ENCODE measurements around the gene EVI5.
"Not testable (repeated sequence)": the region's sequence is repeated elsewhere in the genome, so short reads cannot be mapped to it uniquely, and the experiment has no call there.

The EVI5 gene

DNA sequence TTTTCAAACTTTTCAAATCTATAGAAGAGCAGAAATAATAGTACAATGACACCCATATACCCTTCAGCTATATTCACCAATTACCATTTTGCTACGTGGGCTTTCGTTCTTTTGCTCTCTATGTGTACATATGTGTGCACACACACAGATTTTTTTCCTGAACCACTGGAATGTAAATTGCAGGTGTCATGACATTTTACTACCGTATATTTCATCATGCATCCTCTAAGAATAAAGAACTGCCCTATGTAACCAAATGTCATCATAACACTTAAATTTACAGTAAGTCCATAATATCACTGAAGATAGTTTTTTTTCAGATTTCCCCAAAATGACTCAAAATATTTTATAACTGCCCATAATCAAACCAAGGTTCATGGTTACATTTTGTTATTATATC, 209.8 kb downstream of the EVI5 start:
- no peak for DNase-seq (ENCODE audit: low spot score)

GRCh38 chr1:92572520-92572919, 212.4 kb downstream of the EVI5 start:
- no peak for DNase-seq (ENCODE audit: low spot score)

DNA sequence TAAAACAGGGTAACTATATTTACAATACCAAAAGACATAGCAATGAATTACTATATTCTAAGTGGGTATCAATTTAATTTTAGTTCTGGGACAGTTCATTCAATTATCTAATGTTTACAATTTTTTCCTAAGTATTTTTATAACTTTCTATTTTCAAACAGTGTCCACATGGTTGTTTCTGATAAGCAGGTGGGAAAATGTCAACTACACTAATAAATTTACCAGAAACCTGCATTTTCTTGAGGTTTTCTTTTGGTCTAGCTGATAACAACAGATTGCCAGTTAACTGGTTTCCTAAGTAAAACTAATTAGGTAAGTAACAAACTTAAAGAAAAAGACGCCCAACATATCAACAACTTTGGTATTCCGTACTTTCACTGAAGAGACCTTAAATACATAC, 213.3 kb downstream of the EVI5 start:
- DNase-seq (ENCODE audit: low spot score), result no peak

- DNase-seq (ENCODE audit: low spot score), result no peak
Measured at GRCh38 chr1:92567211-92567868, 217.6 kb downstream of the EVI5 start.

GRCh38 chr1:92563457-92564216, 221.3 kb downstream of the EVI5 start:
- DNase-seq (ENCODE audit: low spot score), result no peak

DNA sequence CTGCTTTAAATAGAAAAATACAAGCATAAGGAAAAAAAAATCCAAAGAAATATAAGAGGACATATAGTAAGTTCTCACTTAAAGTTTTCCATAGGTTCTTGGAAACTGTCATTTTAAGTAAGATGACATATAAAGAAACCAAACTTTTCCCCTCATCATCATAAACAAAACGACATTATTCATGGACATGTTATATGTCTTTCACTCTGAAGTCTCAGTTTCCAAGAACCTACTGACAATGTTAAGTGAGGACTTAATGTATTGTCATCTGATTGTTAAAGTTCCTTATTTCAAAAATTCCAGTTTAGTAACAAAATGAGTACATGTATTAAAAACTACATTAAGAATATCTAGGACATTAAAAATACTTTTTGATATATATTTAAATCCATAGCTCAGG, 228.6 kb downstream of the EVI5 start:
- no peak for DNase-seq (ENCODE audit: low spot score)

- no peak for DNase-seq (ENCODE audit: low spot score)
Measured at GRCh38 chr1:92554216-92554615, 230.7 kb downstream of the EVI5 start.

DNA sequence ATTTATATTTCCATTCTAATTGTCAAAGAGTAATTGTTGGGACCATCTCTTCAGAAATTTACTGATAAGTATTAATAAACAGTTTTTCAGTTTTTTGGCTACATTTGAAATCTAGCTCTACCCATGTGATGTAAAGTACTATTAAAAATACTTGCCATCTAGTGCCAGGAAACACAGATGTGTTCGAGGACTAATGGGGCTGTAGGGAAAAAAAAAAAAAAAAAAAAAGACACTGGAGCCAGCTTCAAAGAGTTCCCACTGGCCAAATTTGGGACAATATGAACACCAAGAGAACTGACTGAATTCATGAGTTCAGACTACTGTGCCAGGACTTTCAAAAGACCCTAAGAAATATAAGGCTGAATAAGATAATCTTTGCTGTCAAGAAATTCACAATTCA, 233.0 kb downstream of the EVI5 start:
- DNase-seq (ENCODE audit: low spot score), result no peak

DNA sequence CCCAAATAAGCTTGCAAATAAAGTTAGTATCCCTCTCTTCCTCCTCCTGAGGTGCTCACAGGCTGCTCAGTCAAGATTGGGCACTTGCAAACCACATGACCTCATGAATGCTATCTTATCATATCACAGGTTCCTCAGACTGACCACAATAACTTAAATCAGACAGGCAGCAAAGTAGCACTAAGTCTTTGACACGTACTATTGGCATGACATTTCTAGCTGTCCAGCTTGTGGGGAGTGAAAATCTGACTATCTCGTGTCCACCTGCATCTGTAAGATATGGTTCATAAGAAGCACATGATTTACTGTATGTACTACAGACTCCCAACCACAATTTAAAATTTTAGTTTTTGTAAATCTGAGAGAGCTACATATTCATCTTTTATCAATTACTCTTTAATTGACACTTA, 240.1 kb downstream of the EVI5 start:
- no peak for DNase-seq (ENCODE audit: low spot score)

- DNase-seq (ENCODE audit: low spot score), result no peak
Measured at GRCh38 chr1:92543131-92544055, 241.5 kb downstream of the EVI5 start.

GRCh38 chr1:92538413-92539061, 246.4 kb downstream of the EVI5 start:
- no peak for DNase-seq (ENCODE audit: low spot score)

- no peak for DNase-seq (ENCODE audit: low spot score)
Measured at GRCh38 chr1:92538048-92538412, 246.9 kb downstream of the EVI5 start.

DNA sequence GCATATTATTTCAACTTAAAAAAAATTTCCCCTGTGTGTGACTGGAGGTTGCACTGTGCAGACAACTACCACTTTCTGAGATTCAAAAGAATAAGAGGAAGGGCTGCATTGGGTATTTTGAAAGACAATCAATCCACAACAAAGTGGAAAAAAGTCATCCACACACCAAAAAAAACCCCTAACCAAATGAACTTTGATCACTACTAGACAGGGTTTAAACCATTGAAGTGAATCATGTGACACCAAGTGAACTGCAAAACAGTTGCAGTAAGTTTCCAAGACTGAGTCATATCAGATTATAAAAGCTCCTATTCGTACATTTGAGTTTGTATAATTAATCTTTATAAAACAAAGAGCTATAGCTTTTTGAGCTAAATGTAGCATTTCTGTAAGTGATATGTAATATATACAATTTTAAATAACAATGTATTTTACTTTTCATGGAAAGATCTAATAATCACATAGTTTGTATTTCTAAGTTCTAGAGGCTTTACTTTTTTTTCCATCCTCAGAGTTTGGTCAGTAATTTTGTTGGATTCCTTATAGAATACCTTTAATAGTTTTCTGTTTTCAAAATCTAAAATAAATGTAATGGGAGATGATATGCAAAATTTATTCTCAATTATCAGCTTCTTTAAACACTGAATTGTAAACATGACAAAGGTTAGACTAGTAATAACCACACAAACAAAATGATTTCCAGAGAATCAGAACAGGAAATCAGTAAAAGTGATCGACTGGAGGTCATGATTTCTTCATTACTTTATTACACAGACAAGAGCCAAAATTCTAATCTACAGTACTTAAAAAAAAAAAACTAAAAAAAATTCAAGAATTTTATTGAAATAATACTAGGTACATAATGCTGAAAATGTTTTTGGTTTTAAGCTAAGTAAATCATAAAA, 247.7 kb downstream of the EVI5 start:
- no peak for DNase-seq (ENCODE audit: low spot score)

- no peak for DNase-seq (ENCODE audit: low spot score)
Measured at GRCh38 chr1:92536211-92536979, 248.5 kb downstream of the EVI5 start.

DNA sequence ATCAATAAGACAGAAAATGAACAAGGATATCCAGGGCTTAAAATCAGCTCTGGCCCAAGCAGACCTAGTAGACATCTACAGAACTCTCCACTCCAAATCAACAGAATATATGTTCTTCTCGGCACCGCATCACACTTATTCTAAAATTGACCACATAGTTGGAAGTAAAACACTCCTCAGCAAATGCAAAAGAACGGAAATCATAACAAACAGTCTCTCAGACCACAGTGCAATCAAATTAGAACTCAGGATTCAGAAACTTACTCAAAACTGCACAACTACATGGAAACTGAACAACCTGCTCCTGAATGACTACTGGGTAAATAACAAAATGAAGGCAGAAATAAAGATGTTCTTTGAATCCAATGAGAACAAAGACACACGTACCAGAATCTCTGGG, 252.5 kb downstream of the EVI5 start:
- not testable (repeated sequence) for DNase-seq (ENCODE audit: low spot score)

DNA sequence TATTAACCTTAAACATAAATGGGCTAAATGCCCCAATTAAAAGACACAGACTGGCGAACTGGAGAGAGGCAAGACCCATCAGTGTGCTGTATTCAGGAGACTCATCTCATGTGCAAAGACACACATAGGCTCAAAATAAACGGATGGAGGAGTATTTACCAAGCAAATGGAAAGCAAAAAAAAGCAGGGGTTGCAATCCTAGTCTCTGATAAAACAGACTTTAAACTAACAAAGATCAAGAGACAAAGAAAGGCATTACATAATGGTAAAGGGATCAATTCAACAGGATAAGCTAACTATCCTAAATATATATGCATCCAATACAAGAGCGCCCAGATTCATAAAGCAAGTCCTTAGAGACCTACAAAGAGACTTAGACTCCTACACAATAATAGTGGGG, 253.0 kb downstream of the EVI5 start:
- DNase-seq (ENCODE audit: low spot score), result not testable (repeated sequence)

DNA sequence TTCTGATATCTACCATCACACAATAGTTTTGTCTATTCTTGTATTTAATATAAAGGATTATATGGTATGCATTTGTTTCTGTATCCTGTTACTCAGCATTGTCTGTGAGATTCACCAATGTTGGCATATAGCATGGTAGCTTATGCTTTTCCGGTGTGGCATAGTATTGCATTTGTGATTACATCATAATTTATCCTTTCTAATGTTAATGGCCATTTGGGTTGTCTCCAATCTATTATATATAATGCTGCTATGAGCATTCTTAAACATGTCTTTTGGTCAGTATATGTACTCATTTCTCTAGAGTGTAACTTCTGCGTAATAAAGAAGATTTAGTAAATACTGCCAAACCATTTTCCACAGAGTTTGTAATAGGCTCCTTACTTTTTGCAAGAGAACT, 257.2 kb downstream of the EVI5 start:
- DNase-seq (ENCODE audit: low spot score), result no peak

GRCh38 chr1:92524944-92525590, 259.8 kb downstream of the EVI5 start:
- DNase-seq (ENCODE audit: low spot score), result not testable (repeated sequence)

DNA sequence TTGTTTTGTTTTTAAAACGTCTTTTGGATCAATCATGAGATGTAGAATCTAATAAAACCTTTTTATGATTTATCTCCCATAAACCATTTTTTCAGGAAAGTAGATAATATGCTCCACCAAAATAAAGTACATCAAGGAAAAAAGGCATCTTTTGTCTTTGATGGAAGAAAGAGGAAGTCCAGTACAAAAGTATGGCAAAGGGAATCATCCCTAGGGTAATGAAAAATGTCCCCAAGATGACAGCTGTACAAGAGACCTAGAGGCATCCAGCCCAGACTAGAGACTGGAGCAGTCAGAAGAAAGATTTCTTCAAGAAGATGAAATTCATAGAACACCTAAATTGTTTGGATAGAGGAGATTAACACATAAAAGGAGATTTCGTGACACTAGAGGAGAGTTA, 265.9 kb downstream of the EVI5 start:
- no peak for DNase-seq (ENCODE audit: low spot score)

GRCh38 chr1:92516574-92516973, 268.3 kb downstream of the EVI5 start:
- no peak for DNase-seq (ENCODE audit: low spot score)
